ENCODE results near the gene RND2. TPM values are rescaled to one million over a fixed set of nuclear protein-coding genes. Genes with fewer than 3 reads are reported as not detected.

RND2 gene
- total and polyA plus RNA-seq, 2 of the 13 experiments (the other 11 are each of a cell fraction or from before 2014, with no cell fraction given), result 0.05 to 0.11 TPM

DNA sequence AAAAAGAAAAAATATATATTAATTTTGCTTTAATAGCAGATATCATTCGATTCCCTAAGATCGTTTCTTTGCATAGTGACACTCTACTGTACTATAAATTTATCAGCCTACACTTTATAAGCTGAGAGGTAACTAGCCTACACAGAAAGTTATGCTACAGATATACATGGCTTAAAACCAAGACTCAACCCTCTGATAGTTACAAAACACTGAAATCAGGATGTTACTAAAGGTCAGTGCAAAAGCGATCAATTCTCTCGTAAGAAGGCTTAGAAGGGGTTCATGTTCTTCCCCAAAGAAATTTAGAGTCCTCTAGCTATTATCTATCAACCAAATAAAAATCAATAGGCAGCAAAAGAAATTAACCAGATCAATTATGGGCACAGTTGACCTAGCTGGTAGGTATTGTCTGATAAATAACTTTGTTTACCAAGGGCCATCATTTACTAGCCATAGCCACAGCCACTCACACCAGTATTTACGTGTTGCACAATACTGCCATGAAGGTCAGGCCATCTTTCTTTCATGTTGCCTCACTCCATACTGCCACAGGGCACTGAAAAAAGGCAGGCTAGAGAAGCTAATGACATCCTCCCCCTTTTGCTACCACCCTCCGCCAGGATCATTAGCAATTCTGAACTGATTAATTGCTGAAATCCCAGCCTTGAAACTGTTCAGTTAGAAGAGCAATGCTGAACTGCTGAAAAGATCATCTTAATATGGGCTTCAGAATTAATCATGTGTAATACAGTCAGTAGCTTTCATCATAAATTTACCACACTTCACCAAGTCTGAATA is 43.7 kb downstream of the RND2 start (continued):
- TF ChIP-seq, protein P1, sequence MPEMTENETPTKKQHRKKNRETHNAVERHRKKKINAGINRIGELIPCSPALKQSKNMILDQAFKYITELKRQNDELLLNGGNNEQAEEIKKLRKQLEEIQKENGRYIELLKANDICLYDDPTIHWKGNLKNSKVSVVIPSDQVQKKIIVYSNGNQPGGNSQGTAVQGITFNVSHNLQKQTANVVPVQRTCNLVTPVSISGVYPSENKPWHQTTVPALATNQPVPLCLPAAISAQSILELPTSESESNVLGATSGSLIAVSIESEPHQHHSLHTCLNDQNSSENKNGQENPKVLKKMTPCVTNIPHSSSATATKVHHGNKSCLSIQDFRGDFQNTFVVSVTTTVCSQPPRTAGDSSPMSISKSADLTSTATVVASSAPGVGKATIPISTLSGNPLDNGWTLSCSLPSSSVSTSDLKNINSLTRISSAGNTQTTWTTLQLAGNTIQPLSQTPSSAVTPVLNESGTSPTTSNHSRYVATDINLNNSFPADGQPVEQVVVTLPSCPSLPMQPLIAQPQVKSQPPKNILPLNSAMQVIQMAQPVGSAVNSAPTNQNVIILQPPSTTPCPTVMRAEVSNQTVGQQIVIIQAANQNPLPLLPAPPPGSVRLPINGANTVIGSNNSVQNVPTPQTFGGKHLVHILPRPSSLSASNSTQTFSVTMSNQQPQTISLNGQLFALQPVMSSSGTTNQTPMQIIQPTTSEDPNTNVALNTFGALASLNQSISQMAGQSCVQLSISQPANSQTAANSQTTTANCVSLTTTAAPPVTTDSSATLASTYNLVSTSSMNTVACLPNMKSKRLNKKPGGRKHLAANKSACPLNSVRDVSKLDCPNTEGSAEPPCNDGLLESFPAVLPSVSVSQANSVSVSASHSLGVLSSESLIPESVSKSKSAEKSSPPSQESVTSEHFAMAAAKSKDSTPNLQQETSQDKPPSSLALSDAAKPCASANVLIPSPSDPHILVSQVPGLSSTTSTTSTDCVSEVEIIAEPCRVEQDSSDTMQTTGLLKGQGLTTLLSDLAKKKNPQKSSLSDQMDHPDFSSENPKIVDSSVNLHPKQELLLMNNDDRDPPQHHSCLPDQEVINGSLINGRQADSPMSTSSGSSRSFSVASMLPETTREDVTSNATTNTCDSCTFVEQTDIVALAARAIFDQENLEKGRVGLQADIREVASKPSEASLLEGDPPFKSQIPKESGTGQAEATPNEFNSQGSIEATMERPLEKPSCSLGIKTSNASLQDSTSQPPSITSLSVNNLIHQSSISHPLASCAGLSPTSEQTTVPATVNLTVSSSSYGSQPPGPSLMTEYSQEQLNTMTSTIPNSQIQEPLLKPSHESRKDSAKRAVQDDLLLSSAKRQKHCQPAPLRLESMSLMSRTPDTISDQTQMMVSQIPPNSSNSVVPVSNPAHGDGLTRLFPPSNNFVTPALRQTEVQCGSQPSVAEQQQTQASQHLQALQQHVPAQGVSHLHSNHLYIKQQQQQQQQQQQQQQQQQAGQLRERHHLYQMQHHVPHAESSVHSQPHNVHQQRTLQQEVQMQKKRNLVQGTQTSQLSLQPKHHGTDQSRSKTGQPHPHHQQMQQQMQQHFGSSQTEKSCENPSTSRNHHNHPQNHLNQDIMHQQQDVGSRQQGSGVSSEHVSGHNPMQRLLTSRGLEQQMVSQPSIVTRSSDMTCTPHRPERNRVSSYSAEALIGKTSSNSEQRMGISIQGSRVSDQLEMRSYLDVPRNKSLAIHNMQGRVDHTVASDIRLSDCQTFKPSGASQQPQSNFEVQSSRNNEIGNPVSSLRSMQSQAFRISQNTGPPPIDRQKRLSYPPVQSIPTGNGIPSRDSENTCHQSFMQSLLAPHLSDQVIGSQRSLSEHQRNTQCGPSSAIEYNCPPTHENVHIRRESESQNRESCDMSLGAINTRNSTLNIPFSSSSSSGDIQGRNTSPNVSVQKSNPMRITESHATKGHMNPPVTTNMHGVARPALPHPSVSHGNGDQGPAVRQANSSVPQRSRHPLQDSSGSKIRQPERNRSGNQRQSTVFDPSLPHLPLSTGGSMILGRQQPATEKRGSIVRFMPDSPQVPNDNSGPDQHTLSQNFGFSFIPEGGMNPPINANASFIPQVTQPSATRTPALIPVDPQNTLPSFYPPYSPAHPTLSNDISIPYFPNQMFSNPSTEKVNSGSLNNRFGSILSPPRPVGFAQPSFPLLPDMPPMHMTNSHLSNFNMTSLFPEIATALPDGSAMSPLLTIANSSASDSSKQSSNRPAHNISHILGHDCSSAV (CRISPR knock-in tag; IDR thresholded peaks at IDR 0.05; ENCODE audit: borderline replicate concordance), result no peak
- TF ChIP-seq DNMT3B (CRISPR knock-in tag; conservative IDR thresholded peaks at IDR 0.05) (peak; percentile 87; the same call in 1 of the 2 replicates), LCORL (IDR thresholded peaks at IDR 0.05) (no peak), LCORL (CRISPR knock-in tag; IDR thresholded peaks at IDR 0.05) (peak; percentile 93), SMAD3 (CRISPR knock-in tag; IDR thresholded peaks at IDR 0.05) (peak; percentile 95; the same call in 1 of the 2 replicates), SMAD9 (CRISPR knock-in tag; IDR thresholded peaks at IDR 0.05) (no peak), HDAC6 (IDR thresholded peaks at IDR 0.05; ENCODE audit: low read depth, low read length) (no peak), MLXIP (CRISPR knock-in tag; IDR thresholded peaks at IDR 0.05; ENCODE audit: borderline replicate concordance) (no peak), REXO4 (CRISPR knock-in tag; IDR thresholded peaks at IDR 0.05; ENCODE audit: borderline replicate concordance) (no peak), RNF2 (conservative IDR thresholded peaks at IDR 0.05; ENCODE audit: low read depth) (no peak), NCOR1 (IDR thresholded peaks at IDR 0.05; ENCODE audit: borderline replicate concordance, low read length) (peak; percentile 89; the same call in 1 of the 2 replicates), ZNF572 (CRISPR knock-in tag; IDR thresholded peaks at IDR 0.05) (no peak), CEBPG (CRISPR knock-in tag; IDR thresholded peaks at IDR 0.05) (peak; percentile 100), ZNF746 (CRISPR knock-in tag; IDR thresholded peaks at IDR 0.05) (no peak), HNRNPL (IDR thresholded peaks at IDR 0.05; ENCODE audit: low read depth, low read length) (no peak)
- TF ChIP-seq, protein P2, sequence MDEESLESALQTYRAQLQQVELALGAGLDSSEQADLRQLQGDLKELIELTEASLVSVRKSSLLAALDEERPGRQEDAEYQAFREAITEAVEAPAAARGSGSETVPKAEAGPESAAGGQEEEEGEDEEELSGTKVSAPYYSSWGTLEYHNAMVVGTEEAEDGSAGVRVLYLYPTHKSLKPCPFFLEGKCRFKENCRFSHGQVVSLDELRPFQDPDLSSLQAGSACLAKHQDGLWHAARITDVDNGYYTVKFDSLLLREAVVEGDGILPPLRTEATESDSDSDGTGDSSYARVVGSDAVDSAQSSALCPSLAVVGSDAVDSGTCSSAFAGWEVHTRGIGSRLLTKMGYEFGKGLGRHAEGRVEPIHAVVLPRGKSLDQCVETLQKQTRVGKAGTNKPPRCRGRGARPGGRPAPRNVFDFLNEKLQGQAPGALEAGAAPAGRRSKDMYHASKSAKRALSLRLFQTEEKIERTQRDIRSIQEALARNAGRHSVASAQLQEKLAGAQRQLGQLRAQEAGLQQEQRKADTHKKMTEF (CRISPR knock-in tag; IDR thresholded peaks at IDR 0.05), result peak; percentile 93
- TF ChIP-seq, protein P3, sequence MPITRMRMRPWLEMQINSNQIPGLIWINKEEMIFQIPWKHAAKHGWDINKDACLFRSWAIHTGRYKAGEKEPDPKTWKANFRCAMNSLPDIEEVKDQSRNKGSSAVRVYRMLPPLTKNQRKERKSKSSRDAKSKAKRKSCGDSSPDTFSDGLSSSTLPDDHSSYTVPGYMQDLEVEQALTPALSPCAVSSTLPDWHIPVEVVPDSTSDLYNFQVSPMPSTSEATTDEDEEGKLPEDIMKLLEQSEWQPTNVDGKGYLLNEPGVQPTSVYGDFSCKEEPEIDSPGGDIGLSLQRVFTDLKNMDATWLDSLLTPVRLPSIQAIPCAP (CRISPR knock-in tag; IDR thresholded peaks at IDR 0.05; ENCODE audit: low read depth), result no peak

Data from HepG2 (cell line).